C4-2B (cell line): ENCODE results near the gene PANK1.

ENCODE experiments used
- ZFX ChIP-seq: fragments of 450-650 bp; IDR thresholded peaks from 2 replicates; pipeline ENCODE4 v1.6.1; 2017
- TF ChIP-seq, protein P1 (sequence below): fragments of 450-650 bp; conservative IDR thresholded peaks from 2 replicates; pipeline ENCODE4 v1.5.1; 2017; ENCODE audit warnings: mild to moderate bottlenecking

DNA sequence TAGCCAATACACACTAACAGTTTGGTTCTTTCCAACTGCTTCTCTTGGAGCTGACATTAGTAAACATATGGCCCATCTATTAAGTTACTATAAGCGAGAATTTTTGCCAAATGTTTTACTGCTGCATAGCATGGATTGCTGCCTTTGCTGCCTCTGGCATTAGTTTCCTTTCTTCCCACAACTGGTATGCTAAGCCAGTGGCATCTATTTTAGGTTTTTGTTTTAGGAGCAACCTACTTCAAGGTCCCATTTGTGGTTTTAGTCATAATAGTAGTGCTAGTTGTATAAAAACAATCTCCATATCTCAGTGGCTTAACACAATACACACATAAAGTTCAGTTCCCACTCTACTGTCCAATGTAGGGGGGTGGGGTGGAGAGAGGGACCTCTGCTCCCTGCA is 25.9 kb upstream of the PANK1 start:
- TF ChIP-seq, protein P1, sequence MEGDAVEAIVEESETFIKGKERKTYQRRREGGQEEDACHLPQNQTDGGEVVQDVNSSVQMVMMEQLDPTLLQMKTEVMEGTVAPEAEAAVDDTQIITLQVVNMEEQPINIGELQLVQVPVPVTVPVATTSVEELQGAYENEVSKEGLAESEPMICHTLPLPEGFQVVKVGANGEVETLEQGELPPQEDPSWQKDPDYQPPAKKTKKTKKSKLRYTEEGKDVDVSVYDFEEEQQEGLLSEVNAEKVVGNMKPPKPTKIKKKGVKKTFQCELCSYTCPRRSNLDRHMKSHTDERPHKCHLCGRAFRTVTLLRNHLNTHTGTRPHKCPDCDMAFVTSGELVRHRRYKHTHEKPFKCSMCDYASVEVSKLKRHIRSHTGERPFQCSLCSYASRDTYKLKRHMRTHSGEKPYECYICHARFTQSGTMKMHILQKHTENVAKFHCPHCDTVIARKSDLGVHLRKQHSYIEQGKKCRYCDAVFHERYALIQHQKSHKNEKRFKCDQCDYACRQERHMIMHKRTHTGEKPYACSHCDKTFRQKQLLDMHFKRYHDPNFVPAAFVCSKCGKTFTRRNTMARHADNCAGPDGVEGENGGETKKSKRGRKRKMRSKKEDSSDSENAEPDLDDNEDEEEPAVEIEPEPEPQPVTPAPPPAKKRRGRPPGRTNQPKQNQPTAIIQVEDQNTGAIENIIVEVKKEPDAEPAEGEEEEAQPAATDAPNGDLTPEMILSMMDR: no peak
- no peak for TF ChIP-seq ZFX
